HCT116 (cell line): ENCODE measurements around the gene FAM163B. TPM values are rescaled to one million over a fixed set of nuclear protein-coding genes. Genes with fewer than 3 reads are reported as not detected.

Experiments
- ATAC-seq: fragments of 200-7000 bp; cut with Tn5 transposase; 2 replicates; pipeline ENCODE4 v1.9.1; 2020; ENCODE audit warnings: mild to moderate bottlenecking, moderate library complexity
- BruUV-seq: library from RNA; stranded (reverse); fragments of 400-500 nt; replicated peaks from 2 replicates; lab custom pipeline; 2021; lab: Mats Ljungman, UMichigan
- CTCF ChIA-PET: fragments of 300-600 bp; sonication (Branson Sonifier 250); formaldehyde crosslinking; loops from one replicate; lab custom pipeline; 2021; ENCODE audit warnings: antibody characterized with exemption; lab: Charles Lee
- POLR2A ChIA-PET: fragments of 300-600, 350-600 bp; sonication (Branson Sonifier 250); formaldehyde crosslinking; loops from one replicate; lab custom pipeline; 2021; ENCODE audit warnings: antibody characterized with exemption; lab: Charles Lee
- RAD21 ChIA-PET, 2 experiments: fragments of 300-600 bp; sonication (Branson Sonifier 250); formaldehyde crosslinking; loops; one replicate each; lab custom pipeline; 2023; ENCODE audit warnings: low total read pairs in 2 of 2; ENCODE audit not compliant: uncharacterized antibody in 2 of 2, unreplicated experiment in 2 of 2, low non-redundant PET in 1 of 2; lab: Charles Lee
- DNase-seq: peaks from one replicate; pipeline ENCODE4 v3.0.0-alpha.2; 2010; ENCODE audit warnings: low read depth, low spot score
- H2AFZ ChIP-seq: fragments of 200-600 bp; shearing (Covaris generic), sonication (generic); 2 replicates; pipeline ENCODE4 v1.6.1; 2017; ENCODE audit warnings: low read depth, mixed run types, mixed read lengths, antibody characterized with exemption, low read length; ENCODE audit not compliant: poor library complexity, severe bottlenecking
- H3K27ac ChIP-seq: 2 replicates; pipeline ENCODE4 v1.5.1; 2012; ENCODE audit warnings: low read depth, low read length
- H3K27me3 ChIP-seq: fragments of 200-600 bp; sonication (generic); 2 replicates; pipeline ENCODE4 v1.6.1; 2016; ENCODE audit warnings: mixed run types, low read length, mixed read lengths; ENCODE audit not compliant: insufficient read depth
- H3K36me3 ChIP-seq, 2 experiments: fragments of 200-500 bp in 1 of 2; fragments of 200-600 bp in 1 of 2; sonication (Bioruptor generic) in 1 of 2; sonication (generic) in 1 of 2; 2 replicates each; pipeline versions ENCODE4 v1.5.1 to v1.6.1; 2014 to 2016; ENCODE audit warnings: low read length in 2 of 2, inconsistent platforms in 1 of 2, mixed read lengths in 1 of 2, mixed run types in 1 of 2; ENCODE audit not compliant: insufficient read depth in 2 of 2, control insufficient read depth in 1 of 2
- H3K4me1 ChIP-seq, 2 experiments: fragments of 200-600 bp in 1 of 2; sonication (generic) in 1 of 2; 2 replicates each; pipeline versions ENCODE4 v1.5.1 to v1.6.1; 2012 to 2017; ENCODE audit warnings: low read length in 2 of 2, inconsistent platforms in 1 of 2, mild to moderate bottlenecking in 1 of 2, mixed read lengths in 1 of 2, mixed run types in 1 of 2, moderate library complexity in 1 of 2; ENCODE audit not compliant: insufficient read depth in 2 of 2, control insufficient read depth in 1 of 2
- H3K4me2 ChIP-seq: fragments of 200-600 bp; sonication (generic); 2 replicates; pipeline ENCODE4 v1.6.1; 2017; ENCODE audit warnings: mixed run types, low read length, mixed read lengths
- H3K4me3 ChIP-seq, 2 experiments: fragments of 200-600 bp in 1 of 2; sonication (generic) in 1 of 2; replicated peaks in 1 of 2; 2 replicates each; pipeline ENCODE4 v1.5.1; 2011 to 2016; ENCODE audit warnings: low read length in 2 of 2, control low read depth in 1 of 2, low read depth in 1 of 2, mild to moderate bottlenecking in 1 of 2, mixed read lengths in 1 of 2, mixed run types in 1 of 2
- H3K79me2 ChIP-seq: fragments of 200-600 bp; sonication (generic); 2 replicates; pipeline ENCODE4 v1.6.1; 2017; ENCODE audit warnings: mild to moderate bottlenecking, mixed run types, low read length, moderate library complexity, mixed read lengths; ENCODE audit not compliant: insufficient read depth
- H3K9ac ChIP-seq: fragments of 200-600 bp; sonication (generic); 2 replicates; pipeline ENCODE4 v1.6.1; 2016; ENCODE audit warnings: low read length, mixed read lengths
- H3K9me2 ChIP-seq: fragments of 200-600 bp; sonication (generic), shearing (Covaris generic); 2 replicates; pipeline ENCODE4 v1.6.1; 2017; ENCODE audit warnings: mixed run types, mild to moderate bottlenecking, moderate library complexity; ENCODE audit not compliant: insufficient read depth
- H3K9me3 ChIP-seq, 2 experiments: fragments of 200-500 bp in 1 of 2; fragments of 200-600 bp in 1 of 2; sonication (Bioruptor generic) in 1 of 2; sonication (generic) in 1 of 2; 2 replicates each; pipeline ENCODE4 v1.6.1; 2014 to 2017; ENCODE audit warnings: low read length in 2 of 2, mixed read lengths in 2 of 2, inconsistent platforms in 1 of 2, low read depth in 1 of 2, mild to moderate bottlenecking in 1 of 2, mixed run types in 1 of 2, moderate library complexity in 1 of 2; ENCODE audit not compliant: control insufficient read depth in 1 of 2, insufficient read depth in 1 of 2
- H4K20me1 ChIP-seq: fragments of 200-600 bp; sonication (generic), shearing (Covaris generic); 2 replicates; pipeline ENCODE4 v1.6.1; 2017; ENCODE audit warnings: mixed run types, mild to moderate bottlenecking, moderate library complexity; ENCODE audit not compliant: insufficient read depth
- CBX3 ChIP-seq: IDR thresholded peaks from 2 replicates; pipeline ENCODE4 v1.6.1; 2012; ENCODE audit warnings: low read depth
- ELF1 ChIP-seq: IDR thresholded peaks from 2 replicates; pipeline ENCODE4 v1.6.1; 2012; ENCODE audit warnings: low read depth, borderline replicate concordance
- JUND ChIP-seq: IDR thresholded peaks from 2 replicates; pipeline ENCODE4 v1.6.1; 2012
- RAD21 ChIP-seq: IDR thresholded peaks from 2 replicates; pipeline ENCODE4 v1.6.1; 2012; ENCODE audit warnings: low read depth, mild to moderate bottlenecking
- SP1 ChIP-seq: IDR thresholded peaks from 2 replicates; pipeline ENCODE4 v1.6.1; 2012; ENCODE audit warnings: low read depth
- TCF7L2 ChIP-seq: IDR thresholded peaks from 2 replicates; pipeline ENCODE4 v1.7.0; 2011; ENCODE audit warnings: borderline replicate concordance, inconsistent platforms; ENCODE audit not compliant: insufficient read depth, insufficient read length; ENCODE audit errors: extremely low read depth
- intact Hi-C: fragments of 100-400 bp; cut with micrococcal nuclease; formaldehyde crosslinking; loops from 2 replicates; pipeline ENCODE4 v1.10.0; 2022
- total RNA-seq: library from RNA; stranded (reverse); gene quantifications from one replicate; pipeline ENCODE4 v1.2.1, GENCODE V29; 2021; ENCODE audit not compliant: unreplicated experiment
- TF ChIP-seq, protein P1 (sequence below): IDR thresholded peaks from 2 replicates; pipeline ENCODE4 v1.6.1; 2012; ENCODE audit warnings: low read depth

The FAM163B gene
- total RNA-seq, 1 experiment from 2014 or later: not detected

GRCh38 chr9:133594310-133594709 lies 14.9 kb downstream of the FAM163B start:
- ATAC-seq: no peak
- Histone ChIP-seq H3K27ac (no peak overlapping the region), H3K27me3 (no peaks in the 10 kb centered on the region)

DNA sequence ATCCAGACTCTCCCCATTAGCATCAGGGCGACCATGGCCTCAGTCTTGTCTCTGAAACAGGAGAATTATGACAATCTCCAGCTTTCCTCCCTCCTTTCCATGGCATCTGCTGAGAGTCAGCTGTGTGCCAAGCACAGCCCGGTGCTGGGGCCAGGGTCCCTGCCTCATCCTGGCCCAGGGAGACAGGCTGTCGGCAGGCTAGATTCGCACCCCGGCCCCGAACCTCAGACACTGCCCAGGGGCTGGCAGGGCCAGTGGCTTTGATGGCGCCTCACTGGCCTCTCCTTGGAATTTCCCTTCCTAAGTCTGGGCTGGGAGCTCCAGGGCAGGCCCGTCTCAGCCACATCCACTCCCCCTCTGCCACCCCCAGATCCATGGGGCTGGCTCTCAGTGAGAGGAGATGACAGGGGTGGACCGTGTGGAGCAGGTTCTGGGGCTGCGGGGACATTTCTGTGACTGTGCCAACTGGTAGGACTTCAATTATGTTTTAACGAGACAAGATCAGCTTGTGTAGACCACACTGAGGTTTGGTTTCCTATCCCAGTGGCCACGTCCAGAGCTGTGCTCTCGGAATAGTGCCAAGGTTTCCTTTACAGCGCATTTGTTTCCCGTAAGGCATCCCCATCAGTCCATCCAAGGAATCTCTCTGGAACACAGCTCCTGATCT lies 15.5 kb downstream of the FAM163B start:
- H4K20me1 ChIP-seq: no peaks in the 10 kb centered on the region
- CTCF ChIA-PET: no interaction called here

More at GRCh38 chr9:133594310-133594709, 14.9 kb downstream of the FAM163B start:
- intact Hi-C loops: no loop called here
- Histone ChIP-seq H3K9me3 (peaks cover 7 to 10% of the 10 kb centered on the region in 2 experiments; a peak in 2 of 4 replicates), H2AFZ (no peak overlapping the region), H3K9me2 (no peaks in the 10 kb centered on the region), H3K4me1 (peaks cover 3 to 15% of the 10 kb centered on the region in 2 experiments), H3K79me2 (no peaks in the 10 kb centered on the region), H3K4me3 (no peak overlapping the region), H4K20me1 (no peaks in the 10 kb centered on the region), H3K9ac (no peak overlapping the region), H3K4me2 (no peak overlapping the region), H3K36me3 (no peaks in the 10 kb centered on the region)
- BruUV-seq: no TSS peak
- ChIA-PET CTCF (no interaction called here), POLR2A (no interaction called here), RAD21 (no interaction called here)
- no peak for DNase-seq
- no peak for TF ChIP-seq JUND
- TF ChIP-seq RAD21: peak; percentile 6; the same call in 1 of the 2 replicates
- TF ChIP-seq TCF7L2: no peak
- no peak for TF ChIP-seq ELF1

More for the DNA sequence above, 15.5 kb downstream of the FAM163B start:
- Histone ChIP-seq H3K9ac (no peak overlapping the region), H3K27me3 (no peaks in the 10 kb centered on the region), H3K27ac (no peak overlapping the region), H3K36me3 (no peaks in the 10 kb centered on the region), H3K4me3 (no peak overlapping the region), H3K79me2 (no peaks in the 10 kb centered on the region), H2AFZ (no peak overlapping the region), H3K9me3 (peaks cover 7 to 10% of the 10 kb centered on the region in 2 experiments; a peak in 2 of 4 replicates), H3K4me2 (no peak overlapping the region), H3K9me2 (no peaks in the 10 kb centered on the region), H3K4me1 (peaks cover 3 to 18% of the 10 kb centered on the region in 2 experiments)
- ChIA-PET RAD21 (no interaction called here), POLR2A (no interaction called here)
- TF ChIP-seq, protein P1, sequence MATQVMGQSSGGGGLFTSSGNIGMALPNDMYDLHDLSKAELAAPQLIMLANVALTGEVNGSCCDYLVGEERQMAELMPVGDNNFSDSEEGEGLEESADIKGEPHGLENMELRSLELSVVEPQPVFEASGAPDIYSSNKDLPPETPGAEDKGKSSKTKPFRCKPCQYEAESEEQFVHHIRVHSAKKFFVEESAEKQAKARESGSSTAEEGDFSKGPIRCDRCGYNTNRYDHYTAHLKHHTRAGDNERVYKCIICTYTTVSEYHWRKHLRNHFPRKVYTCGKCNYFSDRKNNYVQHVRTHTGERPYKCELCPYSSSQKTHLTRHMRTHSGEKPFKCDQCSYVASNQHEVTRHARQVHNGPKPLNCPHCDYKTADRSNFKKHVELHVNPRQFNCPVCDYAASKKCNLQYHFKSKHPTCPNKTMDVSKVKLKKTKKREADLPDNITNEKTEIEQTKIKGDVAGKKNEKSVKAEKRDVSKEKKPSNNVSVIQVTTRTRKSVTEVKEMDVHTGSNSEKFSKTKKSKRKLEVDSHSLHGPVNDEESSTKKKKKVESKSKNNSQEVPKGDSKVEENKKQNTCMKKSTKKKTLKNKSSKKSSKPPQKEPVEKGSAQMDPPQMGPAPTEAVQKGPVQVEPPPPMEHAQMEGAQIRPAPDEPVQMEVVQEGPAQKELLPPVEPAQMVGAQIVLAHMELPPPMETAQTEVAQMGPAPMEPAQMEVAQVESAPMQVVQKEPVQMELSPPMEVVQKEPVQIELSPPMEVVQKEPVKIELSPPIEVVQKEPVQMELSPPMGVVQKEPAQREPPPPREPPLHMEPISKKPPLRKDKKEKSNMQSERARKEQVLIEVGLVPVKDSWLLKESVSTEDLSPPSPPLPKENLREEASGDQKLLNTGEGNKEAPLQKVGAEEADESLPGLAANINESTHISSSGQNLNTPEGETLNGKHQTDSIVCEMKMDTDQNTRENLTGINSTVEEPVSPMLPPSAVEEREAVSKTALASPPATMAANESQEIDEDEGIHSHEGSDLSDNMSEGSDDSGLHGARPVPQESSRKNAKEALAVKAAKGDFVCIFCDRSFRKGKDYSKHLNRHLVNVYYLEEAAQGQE: no peak
- no peak for TF ChIP-seq CBX3
- TF ChIP-seq SP1: no peak
- ATAC-seq (no peak), DNase-seq (no peak)
- BruUV-seq: no TSS peak
- intact Hi-C loops: no loop called here
